Adrenal gland (tissue), 12 donors: Measurements from ENCODE around the gene OR52I2. TPM values are rescaled to one million over a fixed set of nuclear protein-coding genes. Genes with fewer than 3 reads are reported as not detected.

Experiments
- DNase-seq, 7 donors: peaks; one replicate each; pipeline ENCODE4 v3.0.0-alpha.2; 2019 to 2020
- H3K27ac ChIP-seq, 5 donors: fragments of 200-600 bp; sonication (generic) in 4 of 5; 1 replicate in 3 of 5; 2 replicates in 2 of 5; pipeline versions ENCODE4 v1.5.1 to v1.8.0; 2016 to 2020; ENCODE audit warnings: mild to moderate bottlenecking in 1 of 5
- H3K27me3 ChIP-seq: fragments of 200-600 bp; 2 replicates; pipeline ENCODE4 v1.8.0; 2021
- H3K36me3 ChIP-seq, 2 donors: fragments of 200-600 bp; replicated peaks in 1 of 2; 1 replicate in 1 of 2; 2 replicates in 1 of 2; pipeline versions ENCODE4 v1.5.1 to v1.8.0; 2018 to 2022
- H3K4me1 ChIP-seq, 2 donors: fragments of 200-600 bp; replicated peaks in 1 of 2; 1 replicate in 1 of 2; 2 replicates in 1 of 2; pipeline versions ENCODE4 v1.5.1 to v1.8.0; 2018 to 2021
- H3K4me3 ChIP-seq, 4 donors: fragments of 200-600 bp; sonication (generic) in 3 of 4; one replicate each; pipeline ENCODE4 v1.5.1; 2016 to 2018
- H3K9me3 ChIP-seq, 3 donors: fragments of 200-600 bp; sonication (generic) in 1 of 3; replicated peaks in 1 of 3; 1 replicate in 2 of 3; 2 replicates in 1 of 3; pipeline versions ENCODE4 v1.5.1 to v1.8.0; 2016 to 2021
- CTCF ChIP-seq, 6 experiments: fragments of 450-650 bp in 4 of 6; fragments of 200-600 bp in 2 of 6; sonication (generic) in 1 of 6; IDR thresholded peaks; 1 replicate in 5 of 6; 2 replicates in 1 of 6; pipeline versions ENCODE4 v1.5.1 to v1.8.0; 2016 to 2021; ENCODE audit warnings: antibody characterized with exemption in 6 of 6, mild to moderate bottlenecking in 2 of 6, moderate library complexity in 1 of 6
- POLR2A ChIP-seq, 2 donors: fragments of 450-650 bp; IDR thresholded peaks; one replicate each; pipeline ENCODE4 v1.6.1; 2017; ENCODE audit warnings: antibody characterized with exemption in 2 of 2, mild to moderate bottlenecking in 2 of 2, moderate library complexity in 1 of 2
- WGBS, 4 donors: extraction: QIAGEN DNeasy Blood & Tissue Kit in 2 of 4; methylation state at CpG; one replicate each; pipeline versions ENCODE4 v1.1.5 to v1.1.7; 2013 to 2017; 5-methylcytosine and 5-hydroxymethylcytosine counted together
- intact Hi-C, 2 donors: fragments of 100-400 bp; cut with DNase I; formaldehyde crosslinking; loops; one replicate each; pipeline versions ENCODE4 v1.14.1 to v1.15.0; 2022 to 2023
- polyA plus RNA-seq, 3 donors: library from polyadenylated mRNA; stranded (reverse); fragments of 200-250 nt in 2 of 3; fragments of 350-450 nt in 1 of 3; fragmentation: Illumina TruSeq in 1 of 3; extraction: RNeasy Lipid Tissue Mini Kit (QIAGEN cat#74804) in 1 of 3; gene quantifications; one replicate each; pipeline ENCODE4 v1.2.3, GENCODE V29; 2013 to 2014
- total RNA-seq, 9 donors: library from RNA; depleted of rRNA in 4 of 9; stranded (reverse); fragments of >200 nt in 4 of 9; fragments of 120-200 nt in 1 of 9; fragmentation: NEBNext Ultra II Directional in 1 of 9; extraction: Animal tissue kit (Norgen Biotek cat#: 25700) in 1 of 9; gene quantifications; one replicate each; pipeline versions ENCODE4 v1.1.0 to v1.2.4, GENCODE V29; 2013 to 2023
- donor health status: healthy with polysubstance abuse.
- donor health status: Bipolar disorder and iron deficiency.
- donor health status: DM: yes; HTN: yes; CAD: no.
- donor health status: DM: no; HTN: no; CAD: no.
- donor health status: DM: no; HTN: no; CAD: no.
- donor health status: DM: yes; HTN: yes; CAD: no.

OR52I2 gene
- total and polyA plus RNA-seq, 12 donors: not detected

- TF ChIP-seq POLR2A (IDR thresholded peaks at IDR 0.05): no peak
- no peak for TF ChIP-seq CTCF (IDR thresholded peaks at IDR 0.05)
- H3K36me3 ChIP-seq: peaks cover 0 to under 1% of the 10 kb centered on the region in 2 donors
- intact Hi-C loops: no loop called here
- no peaks in the 10 kb centered on the region for H3K9me3 ChIP-seq
- 82 to 89% (median 87%) methylated on average over 1 of the region's 1 CpG for WGBS, 4 donors
- no peak within 1 kb of the TSS for H3K4me3 ChIP-seq
- DNase-seq: no peak
- H3K4me1 ChIP-seq: no peaks in the 10 kb centered on the region
- no peak within 1 kb of the TSS for H3K27ac ChIP-seq
- H3K27me3 ChIP-seq: no peaks in the 10 kb centered on the region
These were observed 12.2 kb downstream of the OR52I2 start, which contains the start of gene OR52I1 for GRCh38 chr11:4593739-4594138. Gene OR52I1 (plus strand): TSS chr11:4594039. CDS start chr11:4594039, 0 bp downstream.

- no peak overlapping the region for H3K4me3 ChIP-seq
- WGBS, 4 donors: 92 to 100% (median 93%) methylated on average over 1 to 4 of the region's 4 CpGs; no CpG with 5 or more reads in 1 of the 4 donors
- no peaks in the 10 kb centered on the region for H3K27me3 ChIP-seq
- H3K4me1 ChIP-seq: peaks cover 0 to 14% of the 10 kb centered on the region in 2 donors
- intact Hi-C loops: no loop called here
- peaks cover 0 to 43% of the 10 kb centered on the region in 2 donors for H3K36me3 ChIP-seq
- TF ChIP-seq POLR2A (IDR thresholded peaks at IDR 0.05) (no peak), CTCF (IDR thresholded peaks at IDR 0.05) (no peak)
- H3K9me3 ChIP-seq: no peaks in the 10 kb centered on the region
- H3K27ac ChIP-seq: no peak overlapping the region
- no peak for DNase-seq
These were observed 23.5 kb downstream of the OR52I2 start for GRCh38 chr11:4605057-4605456.

- Histone ChIP-seq H3K27ac (no peak overlapping the region), H3K9me3 (no peaks in the 10 kb centered on the region), H3K4me3 (peak overlapping the region in 1 of 4 donors; percentile 68), H3K36me3 (peaks cover 0 to 29% of the 10 kb centered on the region in 2 donors), H3K27me3 (no peaks in the 10 kb centered on the region), H3K4me1 (peaks cover 0 to 14% of the 10 kb centered on the region in 2 donors)
- no peak for DNase-seq
- intact Hi-C loops: no loop called here
- no peak for TF ChIP-seq POLR2A (IDR thresholded peaks at IDR 0.05)
- TF ChIP-seq CTCF (IDR thresholded peaks at IDR 0.05): no peak
- WGBS, 4 donors: 37 to 56% (median 41%) methylated on average over 1 of the region's 1 CpG
These were observed 24.9 kb downstream of the OR52I2 start for GRCh38 chr11:4606231-4607015.

GRCh38 chr11:4607096-4607495, 25.6 kb downstream of the OR52I2 start:
- no peaks in the 10 kb centered on the region for H3K9me3 ChIP-seq
- peak overlapping the region in 2 of 4 donors; percentile 54 to 68 for H3K4me3 ChIP-seq
- peaks cover 0 to 14% of the 10 kb centered on the region in 2 donors for H3K4me1 ChIP-seq
- WGBS, 4 donors: 38 to 55% (median 41%) methylated on average over 6 of the region's 6 CpGs
- peak overlapping the region in 2 of 5 donors; percentile 89 to 90 for H3K27ac ChIP-seq
- H3K36me3 ChIP-seq: peaks cover 0 to 23% of the 10 kb centered on the region in 2 donors
- TF ChIP-seq POLR2A (IDR thresholded peaks at IDR 0.05) (no peak), CTCF (IDR thresholded peaks at IDR 0.05) (no peak)
- no peaks in the 10 kb centered on the region for H3K27me3 ChIP-seq
- intact Hi-C loops: no loop called here
- DNase-seq: no peak
